Cerebellar cortex (tissue), 1 donor: ENCODE results near the gene OR4D1.

Source experiments
- DNase-seq: peaks from one replicate; pipeline ENCODE4 v3.0.0-alpha.2; 2015; ENCODE audit warnings: low spot score

The OR4D1 gene

DNA sequence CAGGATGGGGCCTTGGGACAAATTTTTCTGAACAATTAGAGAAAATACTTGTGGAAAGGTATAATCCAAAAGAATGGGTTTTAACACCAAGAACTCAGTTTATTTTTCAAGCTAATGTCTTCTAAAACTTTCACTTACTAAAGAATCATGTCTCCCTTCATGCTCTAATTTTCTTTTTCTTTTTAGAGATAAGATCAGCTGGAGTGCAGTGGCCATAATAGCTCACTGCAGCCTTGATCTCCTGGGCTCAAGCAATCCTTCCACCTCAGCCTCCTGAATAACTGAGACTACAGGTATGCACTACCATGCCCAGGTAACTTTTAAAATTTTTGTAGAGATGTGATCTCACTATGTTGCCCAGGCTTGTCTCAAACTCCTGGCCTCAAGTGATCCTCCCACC is 5.5 kb downstream of the OR4D1 start:
- DNase-seq: no peak

- DNase-seq: peak; percentile 55
Measured at GRCh38 chr17:58156839-58157803, 8.9 kb downstream of the OR4D1 start.

- DNase-seq: no peak
Measured at GRCh38 chr17:58158181-58158580, 10.0 kb downstream of the OR4D1 start.

DNA sequence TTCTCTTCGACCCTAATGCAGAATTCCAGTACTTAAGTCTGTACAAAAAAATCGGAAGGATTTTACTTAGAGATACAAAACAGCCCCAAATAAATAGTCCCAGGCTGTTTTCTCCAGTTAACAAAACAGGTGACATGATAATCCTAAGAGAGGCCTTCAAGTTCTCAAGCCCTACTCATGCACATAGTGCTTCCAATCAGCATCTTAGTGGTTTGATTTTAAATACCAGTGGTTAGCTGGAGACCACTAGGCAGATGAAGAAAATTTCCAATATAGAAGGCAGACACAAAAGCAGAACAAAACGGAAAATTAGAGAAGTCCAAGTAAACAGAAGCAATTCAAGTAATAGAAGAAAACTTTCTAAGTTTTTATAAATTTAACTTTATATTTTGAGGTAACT is 13.4 kb downstream of the OR4D1 start:
- DNase-seq: no peak

GRCh38 chr17:58165981-58166380 is 17.8 kb downstream of the OR4D1 start:
- no peak for DNase-seq

- no peak for DNase-seq
Measured at GRCh38 chr17:58166682-58167081, 18.5 kb downstream of the OR4D1 start, which contains the start of gene OR4D2. Gene OR4D2, plus strand, starts transcription at chr17:58166982. Its CDS starts 2,674 bp downstream, at chr17:58169656.

GRCh38 chr17:58170622-58171021 is 22.4 kb downstream of the OR4D1 start:
- no peak for DNase-seq

DNA sequence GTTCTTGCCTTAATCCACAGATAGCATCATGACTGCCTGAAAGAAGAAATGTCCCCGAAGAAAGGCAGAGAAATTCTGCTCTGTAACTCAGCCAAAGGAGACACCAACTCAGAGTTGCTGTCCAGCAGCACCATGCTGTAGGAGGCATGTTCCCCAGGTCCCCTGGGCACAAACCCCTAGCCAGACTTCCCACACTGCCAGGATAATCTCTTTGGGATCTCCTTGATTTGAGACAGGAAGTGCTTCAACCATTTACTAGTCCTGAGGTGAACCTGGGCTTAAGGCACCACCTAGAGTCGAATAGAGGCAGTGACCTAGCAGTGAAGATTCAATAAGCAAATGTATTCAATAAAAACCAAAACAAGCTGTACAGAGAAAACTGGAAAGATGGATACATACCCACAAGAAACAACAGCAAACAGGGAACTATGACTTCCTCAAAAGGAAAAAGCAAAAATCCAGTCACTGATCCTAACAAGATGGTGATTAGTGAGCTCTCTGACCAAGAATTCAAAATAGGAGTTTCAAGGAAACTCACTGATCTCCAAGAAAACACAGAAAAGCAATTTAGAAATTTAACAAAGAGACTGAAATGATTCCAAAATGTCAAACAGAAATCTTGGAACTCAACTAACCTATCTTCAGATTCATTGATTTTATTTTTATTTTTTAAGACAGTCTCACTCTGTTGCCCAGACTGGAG is 24.3 kb downstream of the OR4D1 start:
- peak; percentile 44 for DNase-seq

DNA sequence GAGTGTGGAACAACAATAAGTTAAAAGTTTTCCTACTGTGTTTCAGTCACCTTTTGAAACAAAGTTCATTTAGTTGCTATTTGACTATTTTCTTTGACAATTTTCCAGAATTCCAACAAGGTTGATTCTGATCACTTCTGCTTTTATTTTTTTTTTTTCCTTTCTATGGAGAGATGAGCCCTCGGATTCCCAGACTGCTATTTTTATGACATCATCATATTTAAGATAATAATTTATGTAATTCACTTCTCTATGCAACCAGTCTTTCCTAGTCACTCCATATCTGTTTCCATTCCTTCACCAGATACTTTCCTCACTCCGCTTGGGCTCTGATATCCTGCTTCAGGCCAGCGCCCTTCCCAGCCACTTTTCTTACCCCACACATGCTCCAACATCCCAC is 26.7 kb downstream of the OR4D1 start:
- DNase-seq: no peak

- DNase-seq: no peak
Measured at GRCh38 chr17:58176200-58176599, 28.0 kb downstream of the OR4D1 start.

DNA sequence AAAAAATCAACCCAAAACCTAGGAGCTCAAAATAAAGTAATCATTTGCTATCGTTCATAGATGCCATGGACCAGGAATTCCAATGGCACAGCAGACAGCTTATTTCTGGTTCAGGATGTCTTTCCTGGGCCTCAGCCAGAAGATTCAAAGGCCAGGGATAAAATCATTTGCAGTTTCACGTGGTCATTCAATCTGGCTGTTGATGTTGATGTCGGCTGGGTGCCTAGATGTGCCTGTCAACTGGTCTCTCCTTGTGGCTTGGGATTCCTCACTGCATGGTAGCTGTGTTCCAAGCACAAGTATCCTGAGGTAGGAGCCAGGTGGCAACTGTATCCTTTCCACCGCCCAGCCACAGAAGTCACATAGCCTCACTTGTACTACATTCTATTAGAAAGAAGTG is 33.6 kb downstream of the OR4D1 start:
- peak; percentile 70 for DNase-seq

- no peak for DNase-seq
Measured at GRCh38 chr17:58183514-58183913, 35.3 kb downstream of the OR4D1 start.

GRCh38 chr17:58184308-58184985 is 36.3 kb downstream of the OR4D1 start:
- DNase-seq: no peak

GRCh38 chr17:58184986-58185761 is 37.0 kb downstream of the OR4D1 start:
- DNase-seq: no peak

DNA sequence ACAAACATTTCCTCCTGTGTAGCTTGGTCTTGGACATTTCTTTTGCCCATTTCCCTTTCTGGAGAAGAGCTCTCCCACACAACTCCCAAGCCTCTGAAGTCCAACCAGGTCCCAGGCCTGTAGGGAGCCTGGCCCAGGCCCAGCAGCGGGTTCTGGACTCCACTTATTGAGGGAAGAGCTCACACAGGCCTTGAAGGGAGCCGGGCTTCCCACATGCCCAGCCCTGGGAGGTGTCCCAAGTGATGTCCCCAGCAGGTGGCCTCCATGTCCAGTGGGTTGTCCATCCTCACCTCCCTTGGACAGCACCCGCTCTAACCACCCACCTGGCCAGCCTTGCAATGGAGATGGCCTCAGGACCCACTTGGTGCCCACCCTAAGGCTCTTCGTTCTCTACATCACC is 38.4 kb downstream of the OR4D1 start:
- no peak for DNase-seq

- no peak for DNase-seq
Measured at GRCh38 chr17:58187063-58187462, 38.9 kb downstream of the OR4D1 start.

- DNase-seq: no peak
Measured at GRCh38 chr17:58187675-58188074, 39.5 kb downstream of the OR4D1 start.

GRCh38 chr17:58189436-58190146 is 41.4 kb downstream of the OR4D1 start:
- DNase-seq: no peak

- DNase-seq: no peak
Measured at GRCh38 chr17:58191241-58191896, 43.2 kb downstream of the OR4D1 start.

DNA sequence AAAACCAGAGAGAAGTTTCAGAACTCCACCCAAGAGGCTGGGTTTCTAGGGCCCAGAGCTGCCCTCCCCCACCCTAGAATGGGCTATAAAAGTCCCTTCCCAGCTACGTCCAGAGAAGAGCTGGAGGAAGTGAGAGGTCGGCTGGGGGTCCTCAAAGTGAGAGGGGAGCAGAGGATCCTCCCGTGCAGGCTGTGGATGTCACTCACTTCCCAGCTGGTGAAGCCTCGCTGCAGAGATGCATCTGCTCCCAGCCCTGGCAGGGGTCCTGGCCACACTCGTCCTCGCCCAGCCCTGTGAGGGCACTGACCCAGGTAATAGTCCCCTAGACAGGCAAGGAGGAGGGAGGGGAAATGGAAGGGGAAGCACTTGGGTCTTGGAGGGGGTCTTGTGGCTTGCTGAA is 44.4 kb downstream of the OR4D1 start, which contains the start of gene EPX:
EPX (plus strand) TSS at position 115 of the 400 bp plus-strand sequence; CDS start at position 236, 121 bp downstream.
- DNase-seq: no peak
